HCT116 (cell line): Measurements from ENCODE around the gene PCCA. TPM values are rescaled to one million over a fixed set of nuclear protein-coding genes. Genes with fewer than 3 reads are reported as not detected.
A peak's percentile ranks its signal among the peaks of the same experiment; 100 is the strongest.

ENCODE experiments used
- ATAC-seq: fragments of 200-7000 bp; cut with Tn5 transposase; 2 replicates; pipeline ENCODE4 v1.9.1; 2020; ENCODE audit warnings: mild to moderate bottlenecking, moderate library complexity
- BruUV-seq: library from RNA; stranded (reverse); fragments of 400-500 nt; replicated peaks from 2 replicates; lab custom pipeline; 2021; lab: Mats Ljungman, UMichigan
- CTCF ChIA-PET: fragments of 300-600 bp; sonication (Branson Sonifier 250); formaldehyde crosslinking; loops from one replicate; lab custom pipeline; 2021; ENCODE audit warnings: antibody characterized with exemption; lab: Charles Lee
- POLR2A ChIA-PET: fragments of 300-600, 350-600 bp; sonication (Branson Sonifier 250); formaldehyde crosslinking; loops from one replicate; lab custom pipeline; 2021; ENCODE audit warnings: antibody characterized with exemption; lab: Charles Lee
- RAD21 ChIA-PET, 2 experiments: fragments of 300-600 bp; sonication (Branson Sonifier 250); formaldehyde crosslinking; loops; one replicate each; lab custom pipeline; 2023; ENCODE audit warnings: low total read pairs in 2 of 2; ENCODE audit not compliant: uncharacterized antibody in 2 of 2, unreplicated experiment in 2 of 2, low non-redundant PET in 1 of 2; lab: Charles Lee
- DNase-seq: peaks from one replicate; pipeline ENCODE4 v3.0.0-alpha.2; 2010; ENCODE audit warnings: low read depth, low spot score
- H2AFZ ChIP-seq: fragments of 200-600 bp; shearing (Covaris generic), sonication (generic); 2 replicates; pipeline ENCODE4 v1.6.1; 2017; ENCODE audit warnings: low read depth, mixed run types, mixed read lengths, antibody characterized with exemption, low read length; ENCODE audit not compliant: poor library complexity, severe bottlenecking
- H3K27ac ChIP-seq: 2 replicates; pipeline ENCODE4 v1.5.1; 2012; ENCODE audit warnings: low read depth, low read length
- H3K27me3 ChIP-seq: fragments of 200-600 bp; sonication (generic); 2 replicates; pipeline ENCODE4 v1.6.1; 2016; ENCODE audit warnings: mixed run types, low read length, mixed read lengths; ENCODE audit not compliant: insufficient read depth
- H3K36me3 ChIP-seq, 2 experiments: fragments of 200-500 bp in 1 of 2; fragments of 200-600 bp in 1 of 2; sonication (Bioruptor generic) in 1 of 2; sonication (generic) in 1 of 2; 2 replicates each; pipeline versions ENCODE4 v1.5.1 to v1.6.1; 2014 to 2016; ENCODE audit warnings: low read length in 2 of 2, inconsistent platforms in 1 of 2, mixed read lengths in 1 of 2, mixed run types in 1 of 2; ENCODE audit not compliant: insufficient read depth in 2 of 2, control insufficient read depth in 1 of 2
- H3K4me1 ChIP-seq, 2 experiments: fragments of 200-600 bp in 1 of 2; sonication (generic) in 1 of 2; 2 replicates each; pipeline versions ENCODE4 v1.5.1 to v1.6.1; 2012 to 2017; ENCODE audit warnings: low read length in 2 of 2, inconsistent platforms in 1 of 2, mild to moderate bottlenecking in 1 of 2, mixed read lengths in 1 of 2, mixed run types in 1 of 2, moderate library complexity in 1 of 2; ENCODE audit not compliant: insufficient read depth in 2 of 2, control insufficient read depth in 1 of 2
- H3K4me2 ChIP-seq: fragments of 200-600 bp; sonication (generic); 2 replicates; pipeline ENCODE4 v1.6.1; 2017; ENCODE audit warnings: mixed run types, low read length, mixed read lengths
- H3K4me3 ChIP-seq, 2 experiments: fragments of 200-600 bp in 1 of 2; sonication (generic) in 1 of 2; replicated peaks in 1 of 2; 2 replicates each; pipeline ENCODE4 v1.5.1; 2011 to 2016; ENCODE audit warnings: low read length in 2 of 2, control low read depth in 1 of 2, low read depth in 1 of 2, mild to moderate bottlenecking in 1 of 2, mixed read lengths in 1 of 2, mixed run types in 1 of 2
- H3K79me2 ChIP-seq: fragments of 200-600 bp; sonication (generic); 2 replicates; pipeline ENCODE4 v1.6.1; 2017; ENCODE audit warnings: mild to moderate bottlenecking, mixed run types, low read length, moderate library complexity, mixed read lengths; ENCODE audit not compliant: insufficient read depth
- H3K9ac ChIP-seq: fragments of 200-600 bp; sonication (generic); 2 replicates; pipeline ENCODE4 v1.6.1; 2016; ENCODE audit warnings: low read length, mixed read lengths
- H3K9me2 ChIP-seq: fragments of 200-600 bp; sonication (generic), shearing (Covaris generic); 2 replicates; pipeline ENCODE4 v1.6.1; 2017; ENCODE audit warnings: mixed run types, mild to moderate bottlenecking, moderate library complexity; ENCODE audit not compliant: insufficient read depth
- H3K9me3 ChIP-seq, 2 experiments: fragments of 200-500 bp in 1 of 2; fragments of 200-600 bp in 1 of 2; sonication (Bioruptor generic) in 1 of 2; sonication (generic) in 1 of 2; 2 replicates each; pipeline ENCODE4 v1.6.1; 2014 to 2017; ENCODE audit warnings: low read length in 2 of 2, mixed read lengths in 2 of 2, inconsistent platforms in 1 of 2, low read depth in 1 of 2, mild to moderate bottlenecking in 1 of 2, mixed run types in 1 of 2, moderate library complexity in 1 of 2; ENCODE audit not compliant: control insufficient read depth in 1 of 2, insufficient read depth in 1 of 2
- H4K20me1 ChIP-seq: fragments of 200-600 bp; sonication (generic), shearing (Covaris generic); 2 replicates; pipeline ENCODE4 v1.6.1; 2017; ENCODE audit warnings: mixed run types, mild to moderate bottlenecking, moderate library complexity; ENCODE audit not compliant: insufficient read depth
- CEBPB ChIP-seq: IDR thresholded peaks from 2 replicates; pipeline ENCODE4 v1.6.1; 2012; ENCODE audit warnings: low read depth
- CTCF ChIP-seq, 3 experiments: fragments of 200-600 bp in 1 of 3; sonication (generic) in 1 of 3; IDR thresholded peaks in 2 of 3; conservative IDR thresholded peaks in 1 of 3; 2 replicates each; pipeline ENCODE4 v1.5.1; 2012 to 2017; ENCODE audit warnings: low read depth in 2 of 3, low read length in 2 of 3, antibody characterized with exemption in 1 of 3, borderline replicate concordance in 1 of 3, control low read depth in 1 of 3, mild to moderate bottlenecking in 1 of 3, mixed read lengths in 1 of 3, mixed run types in 1 of 3, moderate library complexity in 1 of 3; ENCODE audit not compliant: insufficient read depth in 1 of 3
- EGR1 ChIP-seq: IDR thresholded peaks from 2 replicates; pipeline ENCODE4 v1.6.1; 2012; ENCODE audit warnings: low read depth
- ELF1 ChIP-seq: IDR thresholded peaks from 2 replicates; pipeline ENCODE4 v1.6.1; 2012; ENCODE audit warnings: low read depth, borderline replicate concordance
- EZH2 ChIP-seq: fragments of 200-600 bp; sonication (generic); IDR thresholded peaks from 2 replicates; pipeline ENCODE4 v1.6.1; 2017; ENCODE audit warnings: antibody characterized with exemption, mixed run types
- EZH2phosphoT487 ChIP-seq: fragments of 200-600 bp; IDR thresholded peaks from 2 replicates; pipeline ENCODE4 v1.6.1; 2018; ENCODE audit warnings: antibody characterized with exemption, borderline replicate concordance
- FOSL1 ChIP-seq: IDR thresholded peaks from 2 replicates; pipeline ENCODE4 v1.6.1; 2012; ENCODE audit warnings: low read depth
- RAD21 ChIP-seq: IDR thresholded peaks from 2 replicates; pipeline ENCODE4 v1.6.1; 2012; ENCODE audit warnings: low read depth, mild to moderate bottlenecking
- REST ChIP-seq: IDR thresholded peaks from 2 replicates; pipeline ENCODE4 v1.6.1; 2012; ENCODE audit warnings: low read depth
- SP1 ChIP-seq: IDR thresholded peaks from 2 replicates; pipeline ENCODE4 v1.6.1; 2012; ENCODE audit warnings: low read depth
- SRF ChIP-seq: IDR thresholded peaks from 2 replicates; pipeline ENCODE4 v1.6.1; 2012; ENCODE audit warnings: low read depth
- ZBTB33 ChIP-seq: IDR thresholded peaks from 2 replicates; pipeline ENCODE4 v1.6.1; 2011; ENCODE audit warnings: mild to moderate bottlenecking, low read length, moderate library complexity; ENCODE audit not compliant: insufficient replicate concordance; ENCODE audit errors: extremely low read depth
- intact Hi-C: fragments of 100-400 bp; cut with micrococcal nuclease; formaldehyde crosslinking; loops from 2 replicates; pipeline ENCODE4 v1.10.0; 2022
- total RNA-seq: library from RNA; stranded (reverse); gene quantifications from one replicate; pipeline ENCODE4 v1.2.1, GENCODE V29; 2021; ENCODE audit not compliant: unreplicated experiment

PCCA gene
- total RNA-seq, 1 experiment from 2014 or later = 23.0 TPM

- TF ChIP-seq REST (no peak), ZBTB33 (no peak), CEBPB (no peak)
Observed at GRCh38 chr13:100513987-100514670, 425.2 kb downstream of the PCCA start (continued).

- Histone ChIP-seq H2AFZ (no peak overlapping the region), H3K9me3 (no peaks in the 10 kb centered on the region), H3K4me1 (peaks cover 32 to 33% of the 10 kb centered on the region in 2 experiments), H3K36me3 (no peaks in the 10 kb centered on the region), H3K4me2 (0 out of 2 replicates have a peak overlapping the region, but pooled peaks have one; percentile 2), H3K27ac (no peak overlapping the region), H3K9ac (no peak overlapping the region), H3K9me2 (no peaks in the 10 kb centered on the region), H3K4me3 (no peak overlapping the region), H4K20me1 (no peaks in the 10 kb centered on the region), H3K79me2 (no peaks in the 10 kb centered on the region), H3K27me3 (no peaks in the 10 kb centered on the region)
- ATAC-seq (peak; percentile 95), DNase-seq (peak; percentile 55)
- intact Hi-C loops = loop anchor here (1.0 to 10.0 kb wide), 9 partner anchors 72 to 859 kb away; partner anchors contain the start of gene PCCA
- BruUV-seq = no TSS peak
- ChIA-PET CTCF (interaction anchor here (0.7 to 2.1 kb wide), 17 partner anchors 9 to 859 kb away, joined by 3 to 11 read pairs (median 4); partner anchors contain the start of gene PCCA), POLR2A (no interaction called here), RAD21 (interaction anchor here (0.5 to 1.6 kb wide), 9 partner anchors 13 to 860 kb away, joined by 3 to 5 read pairs (median 4); no protein-coding TSS in a partner anchor)
- TF ChIP-seq CTCF (IDR thresholded peaks at IDR 0.05 in 2 of 3, conservative IDR thresholded peaks at IDR 0.05 in 1 of 3; ENCODE audit: borderline replicate concordance in 1 of 3, insufficient read depth in 1 of 3, low read depth in 2 of 3, low read length in 2 of 3) (peak; percentile 90 to 98 (median 92)), SP1 (no peak), ELF1 (no peak), EZH2 (no peak), EZH2phosphoT487 (no peak), FOSL1 (no peak), SRF (no peak), RAD21 (peak; percentile 98), EGR1 (no peak)
Observed at GRCh38 chr13:100514788-100515409, 426.0 kb downstream of the PCCA start.
